Mammary epithelial cell (primary cell): ENCODE data around the gene SUZ12.
"Not testable (repeated sequence)": the region's sequence is repeated elsewhere in the genome, so short reads cannot be mapped to it uniquely, and the experiment has no call there.

Experiments used
- EZH2 ChIP-seq: IDR thresholded peaks from 2 replicates; pipeline ENCODE4 v1.6.1; 2012; ENCODE audit warnings: low read length, inconsistent platforms, borderline replicate concordance
- TF ChIP-seq, protein P1 (sequence below), 2 donors: IDR thresholded peaks in 1 of 2; conservative IDR thresholded peaks in 1 of 2; 2 replicates each; pipeline ENCODE4 v1.5.1; 2011 to 2012; ENCODE audit warnings: inconsistent platforms in 2 of 2, low read length in 2 of 2, mild to moderate bottlenecking in 2 of 2, control low read depth in 1 of 2, low read depth in 1 of 2; ENCODE audit not compliant: insufficient read depth in 1 of 2; ENCODE audit errors: extremely low read depth in 1 of 2

- TF ChIP-seq, protein P1, sequence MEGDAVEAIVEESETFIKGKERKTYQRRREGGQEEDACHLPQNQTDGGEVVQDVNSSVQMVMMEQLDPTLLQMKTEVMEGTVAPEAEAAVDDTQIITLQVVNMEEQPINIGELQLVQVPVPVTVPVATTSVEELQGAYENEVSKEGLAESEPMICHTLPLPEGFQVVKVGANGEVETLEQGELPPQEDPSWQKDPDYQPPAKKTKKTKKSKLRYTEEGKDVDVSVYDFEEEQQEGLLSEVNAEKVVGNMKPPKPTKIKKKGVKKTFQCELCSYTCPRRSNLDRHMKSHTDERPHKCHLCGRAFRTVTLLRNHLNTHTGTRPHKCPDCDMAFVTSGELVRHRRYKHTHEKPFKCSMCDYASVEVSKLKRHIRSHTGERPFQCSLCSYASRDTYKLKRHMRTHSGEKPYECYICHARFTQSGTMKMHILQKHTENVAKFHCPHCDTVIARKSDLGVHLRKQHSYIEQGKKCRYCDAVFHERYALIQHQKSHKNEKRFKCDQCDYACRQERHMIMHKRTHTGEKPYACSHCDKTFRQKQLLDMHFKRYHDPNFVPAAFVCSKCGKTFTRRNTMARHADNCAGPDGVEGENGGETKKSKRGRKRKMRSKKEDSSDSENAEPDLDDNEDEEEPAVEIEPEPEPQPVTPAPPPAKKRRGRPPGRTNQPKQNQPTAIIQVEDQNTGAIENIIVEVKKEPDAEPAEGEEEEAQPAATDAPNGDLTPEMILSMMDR (conservative IDR thresholded peaks at IDR 0.05 in 1 of 2, IDR thresholded peaks at IDR 0.05 in 1 of 2; ENCODE audit: extremely low read depth in 1 of 2, insufficient read depth in 1 of 2, low read depth in 1 of 2, low read length in 2 of 2): not testable (repeated sequence)
- TF ChIP-seq EZH2: not testable (repeated sequence)
Observed at GRCh38 chr17:31917721-31918120, 19.1 kb upstream of the SUZ12 start.
